IMR-90 (cell line): ENCODE results near the gene TRAF3IP3. TPM values are rescaled to one million over a fixed set of nuclear protein-coding genes. Genes with fewer than 3 reads are reported as not detected.

Experiments
- ATAC-seq: fragments of 200-7000 bp; cut with Tn5 transposase; 2 replicates; pipeline ENCODE4 v1.9.1; 2020; ENCODE audit warnings: low read depth, mild to moderate bottlenecking, moderate library complexity
- BruUV-seq: library from RNA; stranded (reverse); fragments of 400-500 nt; replicated peaks from 2 replicates; lab custom pipeline; 2021; lab: Mats Ljungman, UMichigan
- CTCF ChIA-PET: fragments of 300-600 bp; formaldehyde crosslinking; extraction: SDS; loops from one replicate; lab custom pipeline; 2021; ENCODE audit warnings: antibody characterized with exemption; lab: Yijun Ruan, JAX
- POLR2A ChIA-PET: fragments of 300-600 bp; sonication (Branson Sonifier 250); formaldehyde crosslinking; loops from one replicate; lab custom pipeline; 2022; ENCODE audit warnings: antibody characterized with exemption; ENCODE audit not compliant: unreplicated experiment; lab: Charles Lee
- DNase-seq: peaks from one replicate; pipeline ENCODE4 v3.0.0; 2013
- H2AFZ ChIP-seq: replicated peaks from 2 replicates; pipeline ENCODE3; 2013; ENCODE audit warnings: low read length, mild to moderate bottlenecking; ENCODE audit not compliant: poor library complexity
- H2AK5ac ChIP-seq: 2 replicates; pipeline ENCODE4 v1.6.1; 2013; ENCODE audit warnings: low read depth, low read length, inconsistent platforms
- H2AK9ac ChIP-seq: replicated peaks from 2 replicates; pipeline ENCODE3; 2013; ENCODE audit warnings: mild to moderate bottlenecking, low read depth, low read length, moderate library complexity; ENCODE audit not compliant: poor library complexity
- H2BK120ac ChIP-seq: 2 replicates; pipeline ENCODE4 v1.6.1; 2013; ENCODE audit warnings: low read depth, low read length, inconsistent platforms
- H2BK15ac ChIP-seq: 3 replicates; pipeline ENCODE4 v1.6.1; 2013; ENCODE audit warnings: low read depth, low read length, inconsistent platforms
- H2BK20ac ChIP-seq: 2 replicates; pipeline ENCODE4 v1.6.1; 2013; ENCODE audit warnings: low read depth, mild to moderate bottlenecking, inconsistent platforms, low read length, moderate library complexity
- H2BK5ac ChIP-seq: 2 replicates; pipeline ENCODE4 v1.6.1; 2013; ENCODE audit warnings: mild to moderate bottlenecking, low read depth, low read length, inconsistent platforms; ENCODE audit not compliant: poor library complexity, severe bottlenecking
- H3K14ac ChIP-seq: replicated peaks from 2 replicates; pipeline ENCODE4 v1.6.1; 2013; ENCODE audit warnings: low read depth, low read length, inconsistent platforms
- H3K18ac ChIP-seq: 2 replicates; pipeline ENCODE4 v1.6.1; 2013; ENCODE audit warnings: low read depth, low read length, control low read depth
- H3K23ac ChIP-seq: 2 replicates; pipeline ENCODE4 v1.6.1; 2013; ENCODE audit warnings: low read depth, low read length, inconsistent platforms
- H3K27ac ChIP-seq: 2 replicates; pipeline ENCODE4 v1.5.1; 2013; ENCODE audit warnings: mild to moderate bottlenecking, control low read depth, low read length; ENCODE audit not compliant: insufficient read depth
- H3K27me3 ChIP-seq: 2 replicates; pipeline ENCODE4 v1.6.1; 2013; ENCODE audit warnings: low read length; ENCODE audit not compliant: control insufficient read depth, insufficient read depth
- H3K36me3 ChIP-seq: 2 replicates; pipeline ENCODE4 v1.6.1; 2013; ENCODE audit warnings: low read length, mixed read lengths; ENCODE audit not compliant: control insufficient read depth, insufficient read depth
- H3K4ac ChIP-seq: 2 replicates; pipeline ENCODE4 v1.6.1; 2013; ENCODE audit warnings: low read depth, low read length, inconsistent platforms
- H3K4me1 ChIP-seq: 2 replicates; pipeline ENCODE4 v1.6.1; 2013; ENCODE audit warnings: low read length, mixed read lengths; ENCODE audit not compliant: control insufficient read depth, insufficient read depth
- H3K4me2 ChIP-seq: 2 replicates; pipeline ENCODE4 v1.6.1; 2013; ENCODE audit warnings: low read depth, mild to moderate bottlenecking, control low read depth, low read length, moderate library complexity
- H3K4me3 ChIP-seq: 2 replicates; pipeline ENCODE4 v1.5.1; 2013; ENCODE audit warnings: low read depth, mild to moderate bottlenecking, control low read depth, low read length, moderate library complexity; ENCODE audit not compliant: insufficient read depth
- H3K56ac ChIP-seq: 2 replicates; pipeline ENCODE4 v1.6.1; 2013; ENCODE audit warnings: low read length, inconsistent platforms; ENCODE audit not compliant: insufficient read depth; ENCODE audit errors: extremely low read depth
- H3K79me1 ChIP-seq, 2 experiments: 2 replicates each; pipeline ENCODE4 v1.6.1; 2013; ENCODE audit warnings: low read length in 2 of 2, inconsistent platforms in 1 of 2, low read depth in 1 of 2
- H3K9ac ChIP-seq: 2 replicates; pipeline ENCODE4 v1.6.1; 2013; ENCODE audit warnings: low read depth, low read length, control low read depth
- H3K9me1 ChIP-seq: 2 replicates; pipeline ENCODE4 v1.6.1; 2013; ENCODE audit warnings: low read length, inconsistent platforms; ENCODE audit not compliant: insufficient read depth
- H3K9me3 ChIP-seq: 2 replicates; pipeline ENCODE4 v1.6.1; 2013; ENCODE audit warnings: low read length; ENCODE audit not compliant: control insufficient read depth, insufficient read depth
- H4K20me1 ChIP-seq: 2 replicates; pipeline ENCODE4 v1.6.1; 2013; ENCODE audit warnings: low read length, inconsistent platforms; ENCODE audit not compliant: insufficient read depth
- H4K5ac ChIP-seq: 2 replicates; pipeline ENCODE4 v1.6.1; 2013; ENCODE audit warnings: mild to moderate bottlenecking, low read depth, low read length, control low read depth
- H4K8ac ChIP-seq, 2 experiments: 2 replicates each; pipeline ENCODE4 v1.6.1; 2013; ENCODE audit warnings: low read depth in 2 of 2, low read length in 2 of 2, control low read depth in 1 of 2, inconsistent platforms in 1 of 2
- H4K91ac ChIP-seq: 2 replicates; pipeline ENCODE4 v1.6.1; 2013; ENCODE audit warnings: low read depth, low read length, inconsistent platforms; ENCODE audit not compliant: insufficient read depth
- BHLHE40 ChIP-seq: fragments of 150-350 bp; IDR thresholded peaks from 2 replicates; pipeline ENCODE4 v1.6.1; 2016; ENCODE audit warnings: mild to moderate bottlenecking, low read depth, low read length
- CEBPB ChIP-seq: IDR thresholded peaks from 2 replicates; pipeline ENCODE4 v1.6.1; 2012; ENCODE audit warnings: low read depth, low read length, improper control_type of control experiment
- CHD1 ChIP-seq: IDR thresholded peaks from 2 replicates; pipeline ENCODE4 v1.6.1; 2012; ENCODE audit warnings: low read depth, low read length, improper control_type of control experiment
- ELK1 ChIP-seq: fragments of 150-350 bp; IDR thresholded peaks from 2 replicates; pipeline ENCODE4 v1.6.1; 2016; ENCODE audit warnings: low read depth, mild to moderate bottlenecking, low read length, moderate library complexity, borderline replicate concordance
- FOS ChIP-seq: fragments of 150-350 bp; IDR thresholded peaks from 2 replicates; pipeline ENCODE4 v1.6.1; 2016; ENCODE audit warnings: low read depth, low read length
- MAFK ChIP-seq: IDR thresholded peaks from 2 replicates; pipeline ENCODE4 v1.6.1; 2012; ENCODE audit warnings: low read depth, low read length, improper control_type of control experiment
- MAZ ChIP-seq: IDR thresholded peaks from 2 replicates; pipeline ENCODE4 v1.6.1; 2012; ENCODE audit warnings: low read depth, mild to moderate bottlenecking, low read length, improper control_type of control experiment, moderate library complexity, borderline replicate concordance
- MXI1 ChIP-seq: IDR thresholded peaks from 2 replicates; pipeline ENCODE4 v1.6.1; 2012; ENCODE audit warnings: low read depth, mild to moderate bottlenecking, low read length, moderate library complexity, borderline replicate concordance
- NFE2L2 ChIP-seq: fragments of 150-350 bp; IDR thresholded peaks from 2 replicates; pipeline ENCODE4 v1.6.1; 2016; ENCODE audit warnings: low read depth, mild to moderate bottlenecking, low read length
- POLR2A ChIP-seq: IDR thresholded peaks from 2 replicates; pipeline ENCODE4 v1.6.1; 2012; ENCODE audit warnings: mild to moderate bottlenecking, low read depth, low read length
- RAD21 ChIP-seq: IDR thresholded peaks from 2 replicates; pipeline ENCODE4 v1.6.1; 2012; ENCODE audit warnings: low read length, improper control_type of control experiment
- RCOR1 ChIP-seq: IDR thresholded peaks from 2 replicates; pipeline ENCODE4 v1.6.1; 2012; ENCODE audit warnings: mild to moderate bottlenecking, low read length, improper control_type of control experiment; ENCODE audit not compliant: insufficient replicate concordance
- RFX5 ChIP-seq: IDR thresholded peaks from 2 replicates; pipeline ENCODE4 v1.8.0; 2012; ENCODE audit warnings: low read depth, mild to moderate bottlenecking, low read length, moderate library complexity
- SMC3 ChIP-seq: fragments of 150-350 bp; IDR thresholded peaks from 2 replicates; pipeline ENCODE4 v1.6.1; 2016; ENCODE audit warnings: low read depth, mild to moderate bottlenecking, antibody characterized with exemption, low read length, moderate library complexity
- WGBS, 2 experiments: methylation state at CpG; one replicate each; pipeline versions ENCODE4 v1.1.5 to v1.1.7; 2013; ENCODE audit warnings: missing lambda C conversion rate in 2 of 2; ENCODE audit not compliant: insufficient read length in 1 of 2; ENCODE audit errors: extremely low coverage in 2 of 2; 5-methylcytosine and 5-hydroxymethylcytosine counted together
- dilution Hi-C: fragments of 300-500 bp; cut with HindIII; formaldehyde crosslinking; loops from one replicate; pipeline ENCODE4 v1.14.3; 2018; ENCODE audit warnings: low sequenced_read_pairs; ENCODE audit not compliant: unreplicated experiment
- in situ Hi-C: fragments of 300-500 bp; cut with MboI; formaldehyde crosslinking; loops from 3 replicates; pipeline ENCODE4 v1.14.3; 2019; ENCODE audit warnings: low sequenced_read_pairs, inconsistent platforms, mixed read lengths
- intact Hi-C: fragments of 100-400 bp; cut with micrococcal nuclease; formaldehyde crosslinking; loops from 2 replicates; pipeline ENCODE4 v1.10.0; 2022
- polyA plus RNA-seq, 3 experiments: library from polyadenylated mRNA; depleted of rRNA; stranded (reverse); fragments of >200 nt; gene quantifications; 2 replicates each; pipeline ENCODE4 v1.2.3, GENCODE V29; 2012; ENCODE audit warnings: low replicate concordance in 1 of 3
- total RNA-seq: library from RNA; depleted of rRNA; stranded (reverse); fragments of >200 nt; gene quantifications from 2 replicates; pipeline ENCODE4 v1.2.3, GENCODE V29; 2012
- TF ChIP-seq, protein P1 (sequence below): fragments of 150-350 bp; IDR thresholded peaks from 2 replicates; pipeline ENCODE4 v1.6.1; 2017; ENCODE audit warnings: mild to moderate bottlenecking, antibody characterized with exemption, low read length, low read depth
- TF ChIP-seq, protein P2 (sequence below): conservative IDR thresholded peaks from 2 replicates; pipeline ENCODE4 v1.5.1; 2012; ENCODE audit warnings: mild to moderate bottlenecking, low read depth, low read length, improper control_type of control experiment

Gene TRAF3IP3
- total and polyA plus RNA-seq, 2 of the 4 experiments (the other 2 are of a cell fraction): 0.12 to 0.18 TPM

DNA sequence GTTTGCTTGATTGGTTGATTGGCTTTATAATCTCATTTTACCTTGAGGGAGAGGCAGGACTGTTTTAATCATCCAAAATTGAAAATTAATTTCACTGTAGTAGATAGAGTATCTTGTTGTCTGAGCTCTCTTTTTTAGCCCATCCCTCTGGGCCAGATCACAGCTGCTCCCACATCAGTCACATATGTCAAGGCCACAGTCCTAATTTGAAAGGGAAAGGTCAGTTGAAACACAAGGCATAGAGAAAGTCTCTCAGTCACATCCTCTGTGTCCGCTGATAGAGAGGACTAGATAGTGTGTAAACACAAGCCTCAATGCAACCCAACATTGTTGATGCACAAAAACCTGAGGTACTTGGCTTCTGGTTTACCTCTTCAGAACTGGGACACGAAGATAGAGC lies 21.7 kb downstream of the TRAF3IP3 start:
- no CpG with 5 or more reads among the region's 2 CpGs for WGBS, 2 experiments
- no peak overlapping the region for H3K27ac ChIP-seq
- POLR2A ChIA-PET: no interaction called here

More for the DNA sequence above, 21.7 kb downstream of the TRAF3IP3 start:
- BruUV-seq: no TSS peak
- no peak overlapping the region for H3K14ac ChIP-seq
- H4K8ac ChIP-seq: no peak overlapping the region
- H3K56ac ChIP-seq: no peak overlapping the region
- no peaks in the 10 kb centered on the region for H4K20me1 ChIP-seq
- no peaks in the 10 kb centered on the region for H3K4me1 ChIP-seq
- H3K9me3 ChIP-seq: no peaks in the 10 kb centered on the region
- in situ Hi-C loops (no loop called here), dilution Hi-C loops (no loop called here), intact Hi-C loops (no loop called here)
- H3K4me3 ChIP-seq: no peak overlapping the region
- H3K4me2 ChIP-seq: no peak overlapping the region
- no peak overlapping the region for H2BK5ac ChIP-seq
- no peak overlapping the region for H4K91ac ChIP-seq
- peaks cover 2 to 3% of the 10 kb centered on the region in 2 experiments; a peak in 1 of 4 replicates for H3K79me1 ChIP-seq
- no peak overlapping the region for H2AK5ac ChIP-seq
- no peak overlapping the region for H3K4ac ChIP-seq
- no peak overlapping the region for H2BK20ac ChIP-seq
- no peak overlapping the region for H2BK15ac ChIP-seq
- no peak overlapping the region for H3K18ac ChIP-seq
- no peaks in the 10 kb centered on the region for H3K27me3 ChIP-seq
- TF ChIP-seq SMC3 (no peak), POLR2A (no peak), MAFK (no peak), CHD1 (no peak), RFX5 (no peak), BHLHE40 (no peak), FOS (no peak), RCOR1 (no peak), MAZ (no peak), NFE2L2 (no peak), MXI1 (no peak), RAD21 (no peak), CEBPB (no peak), ELK1 (no peak)
- TF ChIP-seq, protein P1, sequence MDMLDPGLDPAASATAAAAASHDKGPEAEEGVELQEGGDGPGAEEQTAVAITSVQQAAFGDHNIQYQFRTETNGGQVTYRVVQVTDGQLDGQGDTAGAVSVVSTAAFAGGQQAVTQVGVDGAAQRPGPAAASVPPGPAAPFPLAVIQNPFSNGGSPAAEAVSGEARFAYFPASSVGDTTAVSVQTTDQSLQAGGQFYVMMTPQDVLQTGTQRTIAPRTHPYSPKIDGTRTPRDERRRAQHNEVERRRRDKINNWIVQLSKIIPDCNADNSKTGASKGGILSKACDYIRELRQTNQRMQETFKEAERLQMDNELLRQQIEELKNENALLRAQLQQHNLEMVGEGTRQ: no peak
- TF ChIP-seq, protein P2, sequence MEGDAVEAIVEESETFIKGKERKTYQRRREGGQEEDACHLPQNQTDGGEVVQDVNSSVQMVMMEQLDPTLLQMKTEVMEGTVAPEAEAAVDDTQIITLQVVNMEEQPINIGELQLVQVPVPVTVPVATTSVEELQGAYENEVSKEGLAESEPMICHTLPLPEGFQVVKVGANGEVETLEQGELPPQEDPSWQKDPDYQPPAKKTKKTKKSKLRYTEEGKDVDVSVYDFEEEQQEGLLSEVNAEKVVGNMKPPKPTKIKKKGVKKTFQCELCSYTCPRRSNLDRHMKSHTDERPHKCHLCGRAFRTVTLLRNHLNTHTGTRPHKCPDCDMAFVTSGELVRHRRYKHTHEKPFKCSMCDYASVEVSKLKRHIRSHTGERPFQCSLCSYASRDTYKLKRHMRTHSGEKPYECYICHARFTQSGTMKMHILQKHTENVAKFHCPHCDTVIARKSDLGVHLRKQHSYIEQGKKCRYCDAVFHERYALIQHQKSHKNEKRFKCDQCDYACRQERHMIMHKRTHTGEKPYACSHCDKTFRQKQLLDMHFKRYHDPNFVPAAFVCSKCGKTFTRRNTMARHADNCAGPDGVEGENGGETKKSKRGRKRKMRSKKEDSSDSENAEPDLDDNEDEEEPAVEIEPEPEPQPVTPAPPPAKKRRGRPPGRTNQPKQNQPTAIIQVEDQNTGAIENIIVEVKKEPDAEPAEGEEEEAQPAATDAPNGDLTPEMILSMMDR: no peak
- H2BK120ac ChIP-seq: no peak overlapping the region
- no peak overlapping the region for H2AK9ac ChIP-seq
- H3K9me1 ChIP-seq: no peaks in the 10 kb centered on the region
- H2AFZ ChIP-seq: no peak overlapping the region
- H3K36me3 ChIP-seq: no peaks in the 10 kb centered on the region
- H3K23ac ChIP-seq: no peak overlapping the region
- no peak for DNase-seq
- no peak overlapping the region for H3K9ac ChIP-seq
- no peak for ATAC-seq
- CTCF ChIA-PET: no interaction called here
- no peak overlapping the region for H4K5ac ChIP-seq
